Activated gamma-delta T cell treated with anti-CD3 and anti-CD28 coated beads, Interleukin-2, amount 50 U/mL, for 16 hours (primary cell): ENCODE measurements around the gene LLGL1.

Experiments
- DNase-seq: peaks from one replicate; pipeline ENCODE4 v3.0.0-alpha.2; 2020; ENCODE audit warnings: low read depth

LLGL1 gene

DNA sequence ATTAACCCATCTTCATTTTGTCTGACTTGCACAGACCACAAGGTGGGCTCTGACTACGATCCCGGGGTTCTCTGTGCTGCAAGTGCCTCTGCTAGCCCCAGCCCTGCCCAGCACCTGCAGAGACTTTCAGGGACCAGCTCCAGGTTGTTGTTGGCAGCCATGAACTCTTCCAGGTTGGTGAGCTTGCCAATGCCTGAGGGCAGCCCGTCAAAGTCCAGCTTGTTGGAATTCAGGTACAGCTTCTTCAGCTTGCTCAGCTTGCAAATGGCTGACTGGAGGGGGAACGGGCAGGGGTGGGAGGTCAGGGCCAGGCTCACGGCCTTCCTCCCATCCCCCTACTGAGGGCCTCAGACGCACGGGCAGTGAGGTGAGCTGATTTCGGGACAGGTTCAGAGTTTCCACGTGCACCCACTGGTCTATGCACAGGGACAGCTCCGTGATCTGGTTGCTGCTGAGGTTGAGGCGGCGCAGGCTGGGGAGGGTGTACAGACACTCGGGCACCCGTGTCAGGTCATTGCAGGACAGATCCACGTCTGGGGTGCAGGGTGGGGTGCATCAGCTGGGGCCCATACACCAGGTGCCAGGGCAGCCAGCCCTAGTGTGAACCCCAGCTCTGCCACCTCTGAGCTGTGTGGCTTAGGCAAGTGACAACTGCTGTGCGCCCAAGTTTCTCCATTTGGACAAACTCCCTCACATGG is 27.9 kb downstream of the LLGL1 start:
- no peak for DNase-seq

- DNase-seq = no peak
Observed at GRCh38 chr17:18253947-18254821, 28.7 kb downstream of the LLGL1 start.

- no peak for DNase-seq
Observed at GRCh38 chr17:18254888-18255649, 29.6 kb downstream of the LLGL1 start.

DNA sequence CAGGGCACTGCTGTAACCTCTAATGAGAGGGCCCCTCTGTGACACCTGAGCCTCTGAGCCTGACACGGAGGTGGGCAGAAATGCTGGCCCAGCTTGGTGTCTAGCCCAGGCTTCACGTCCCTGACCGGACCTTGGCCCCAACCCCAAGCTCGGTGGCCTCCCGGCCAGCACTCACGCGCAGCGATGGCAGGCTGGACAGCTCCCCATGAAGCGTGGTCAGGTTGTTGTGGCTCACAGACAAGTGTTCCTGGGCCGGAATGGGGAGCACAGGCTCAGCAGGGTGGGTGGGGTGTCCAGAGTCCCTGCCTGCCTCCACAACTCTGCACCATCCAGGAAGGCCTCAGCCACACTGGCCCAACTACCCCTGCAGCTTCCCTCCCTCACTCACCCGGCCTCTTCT is 30.9 kb downstream of the LLGL1 start:
- DNase-seq = no peak

- DNase-seq = no peak
Observed at GRCh38 chr17:18256776-18257175, 31.3 kb downstream of the LLGL1 start.

GRCh38 chr17:18257268-18257981 is 32.0 kb downstream of the LLGL1 start:
- no peak for DNase-seq

DNA sequence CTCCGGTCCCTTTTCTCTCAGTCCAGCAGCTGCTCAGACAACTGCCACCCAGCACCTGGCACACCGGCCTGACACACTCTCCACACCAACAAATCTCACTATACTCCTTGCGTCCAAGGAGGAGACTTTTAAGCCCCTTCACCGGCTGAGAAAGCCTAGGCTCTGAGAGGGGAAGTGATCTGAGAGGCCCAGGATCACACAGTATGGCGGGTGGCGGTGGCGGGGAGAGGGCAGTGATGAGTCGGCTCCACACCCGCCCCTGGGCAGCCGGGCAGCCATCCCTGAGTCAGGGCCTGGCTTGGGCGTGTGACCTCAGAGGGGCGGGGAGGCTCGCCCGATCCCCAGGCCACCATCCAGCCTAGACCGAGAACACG is 32.5 kb downstream of the LLGL1 start:
- DNase-seq = peak; percentile 28

- DNase-seq = peak; percentile 38
Observed at GRCh38 chr17:18258356-18259038, 33.1 kb downstream of the LLGL1 start, which contains the start of gene FLII. Gene FLII, minus strand, starts transcription at chr17:18258738. Its CDS starts 48 bp downstream, at chr17:18258690.

GRCh38 chr17:18259621-18260331 is 34.3 kb downstream of the LLGL1 start:
- DNase-seq = no peak

- DNase-seq = peak; percentile 86
Observed at GRCh38 chr17:18260332-18261145, 35.1 kb downstream of the LLGL1 start, which contains the start of gene MIEF2. Gene MIEF2, plus strand, starts transcription at chr17:18260662. Its CDS starts 2,059 bp downstream, at chr17:18262721.

DNA sequence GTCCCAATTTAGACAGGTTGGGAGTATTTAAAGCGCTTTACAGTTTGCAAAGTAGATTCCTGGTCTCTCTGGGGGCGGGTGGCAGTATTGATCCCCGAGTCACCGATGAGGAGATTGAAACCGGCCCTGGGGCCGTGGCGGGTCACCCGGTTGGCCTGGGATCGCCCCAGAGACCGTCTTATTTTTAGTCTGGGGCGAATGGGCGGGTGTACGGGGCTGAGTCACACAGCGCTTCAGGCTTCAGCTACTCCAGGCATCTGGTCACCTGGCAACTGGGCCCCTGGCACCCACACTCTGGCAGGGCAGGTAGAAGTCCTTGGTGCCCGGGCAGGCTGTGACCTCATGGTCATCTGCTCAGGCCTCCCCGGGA is 35.7 kb downstream of the LLGL1 start:
- DNase-seq = no peak

DNA sequence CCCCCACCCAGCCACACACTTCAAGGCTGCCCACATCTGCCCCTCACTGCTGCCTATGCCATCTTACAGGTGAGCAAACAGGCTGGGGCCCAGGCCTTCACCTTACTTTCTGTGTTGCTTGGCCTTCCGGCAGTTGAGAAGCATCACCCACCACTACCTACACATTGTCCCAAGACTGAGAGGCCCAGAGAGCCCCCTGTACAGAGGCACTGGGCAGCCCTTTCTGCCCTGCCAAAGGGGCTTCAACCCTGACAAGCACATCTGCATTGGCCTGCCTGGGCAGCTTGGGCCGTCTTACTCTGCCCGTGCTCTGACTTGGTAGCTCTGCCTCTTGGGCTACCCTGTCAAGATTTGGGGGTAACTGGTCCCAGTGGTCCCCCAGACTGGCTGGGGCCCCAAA is 36.2 kb downstream of the LLGL1 start:
- DNase-seq = no peak

DNA sequence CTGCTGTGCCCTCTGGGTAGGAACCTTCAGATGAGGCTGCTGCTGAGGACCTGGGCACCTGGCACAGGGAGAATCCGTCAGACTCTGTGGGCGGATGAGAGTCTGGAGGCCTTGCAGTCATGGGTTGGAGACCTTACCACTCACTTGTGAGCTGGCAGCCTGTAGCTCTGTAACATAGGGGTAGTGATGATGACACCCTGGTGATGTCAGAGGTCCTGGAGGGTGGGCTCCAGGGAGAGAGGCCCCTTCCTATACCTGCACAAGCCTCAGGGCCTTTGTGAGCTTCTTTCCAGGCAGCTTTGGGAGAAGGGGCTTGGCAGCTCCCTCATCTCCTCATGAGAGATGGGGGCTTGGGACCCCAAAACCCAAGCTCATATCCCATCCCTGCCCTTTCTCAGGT is 36.7 kb downstream of the LLGL1 start:
- no peak for DNase-seq

GRCh38 chr17:18262641-18263040 is 37.2 kb downstream of the LLGL1 start:
- DNase-seq = no peak

DNA sequence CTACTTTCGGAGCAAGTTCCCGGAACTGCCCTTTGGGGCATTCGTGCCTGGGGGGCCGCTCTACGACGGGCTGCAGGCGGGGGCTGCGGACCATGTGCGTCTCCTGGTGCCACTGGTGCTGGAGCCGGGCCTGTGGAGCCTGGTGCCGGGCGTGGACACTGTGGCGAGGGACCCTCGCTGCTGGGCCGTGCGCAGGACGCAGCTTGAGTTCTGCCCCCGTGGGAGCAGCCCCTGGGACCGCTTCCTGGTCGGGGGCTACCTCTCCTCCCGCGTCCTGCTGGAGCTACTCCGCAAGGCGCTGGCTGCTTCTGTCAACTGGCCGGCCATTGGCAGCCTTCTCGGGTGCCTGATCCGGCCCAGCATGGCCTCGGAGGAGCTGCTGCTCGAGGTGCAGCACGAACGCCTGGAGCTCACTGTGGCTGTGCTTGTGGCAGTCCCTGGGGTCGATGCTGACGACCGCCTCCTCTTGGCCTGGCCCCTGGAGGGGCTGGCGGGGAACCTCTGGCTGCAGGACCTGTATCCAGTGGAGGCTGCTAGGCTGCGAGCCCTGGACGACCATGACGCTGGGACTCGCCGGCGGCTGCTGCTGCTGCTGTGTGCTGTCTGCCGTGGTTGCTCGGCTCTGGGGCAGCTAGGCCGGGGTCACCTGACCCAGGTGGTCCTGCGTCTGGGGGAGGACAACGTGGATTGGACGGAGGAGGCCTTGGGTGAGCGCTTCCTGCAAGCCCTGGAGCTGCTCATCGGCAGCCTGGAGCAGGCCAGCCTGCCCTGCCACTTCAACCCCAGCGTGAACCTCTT is 38.6 kb downstream of the LLGL1 start:
- no peak for DNase-seq

DNA sequence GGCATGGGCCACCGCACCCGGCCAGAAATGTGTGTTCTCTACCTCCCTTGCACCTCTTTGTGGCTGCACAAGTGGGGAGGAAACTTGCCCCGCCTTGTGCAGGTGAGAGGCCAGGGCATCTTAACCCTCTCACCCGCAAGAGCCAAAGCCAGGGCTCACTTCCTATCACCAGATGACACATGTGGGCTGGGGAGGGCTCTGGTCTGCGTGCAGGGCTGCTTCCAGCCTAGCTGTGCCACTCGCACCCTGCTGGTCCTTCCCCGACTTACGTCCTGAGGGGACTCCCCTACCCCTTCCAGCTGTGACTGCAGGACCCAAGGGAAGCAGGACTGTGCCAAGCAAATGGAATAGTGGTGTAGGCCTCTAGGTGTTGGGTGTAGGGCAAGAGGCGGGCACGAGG is 41.9 kb downstream of the LLGL1 start:
- DNase-seq = no peak

DNA sequence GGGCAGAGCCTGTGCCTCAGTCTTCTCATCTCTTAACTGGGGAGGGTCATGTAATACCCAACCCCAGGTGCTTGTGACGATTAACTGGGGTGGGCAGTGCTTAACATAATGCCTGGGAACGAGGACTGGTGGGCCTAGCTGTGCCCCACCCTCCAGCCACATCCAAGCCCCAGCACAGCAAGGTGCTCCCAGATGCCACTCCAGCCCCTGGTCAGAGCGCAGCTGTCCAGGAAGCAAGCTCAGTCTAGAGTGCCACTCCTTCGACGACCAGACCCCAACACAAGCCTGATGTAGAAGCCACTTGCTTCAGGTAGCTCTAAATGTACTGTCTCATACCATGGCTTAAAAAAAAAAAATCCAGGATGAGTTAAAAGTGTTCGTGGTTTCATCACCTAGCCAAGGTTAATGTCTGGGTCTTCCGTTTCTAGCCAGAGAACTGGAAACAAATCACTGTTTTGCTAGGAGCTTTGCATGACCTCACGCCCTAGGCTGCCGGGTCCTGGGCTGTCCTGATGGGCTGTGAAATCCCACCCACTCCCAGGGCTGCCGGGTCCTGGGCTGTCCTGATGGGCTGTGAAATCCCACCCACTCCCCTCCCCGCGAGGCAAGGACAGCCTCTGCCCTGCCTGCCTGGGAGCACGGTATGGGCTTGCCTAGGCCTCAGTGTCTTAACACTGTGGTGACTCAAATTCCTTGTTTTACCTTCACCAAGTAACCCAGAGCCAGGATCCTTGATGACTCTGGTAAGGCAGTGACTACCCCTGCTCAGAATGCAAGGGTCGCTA is 42.7 kb downstream of the LLGL1 start:
- no peak for DNase-seq
